Mucosa of gallbladder (tissue), 1 donor: ENCODE results near the gene TNNT1. TPM values are rescaled to one million over a fixed set of nuclear protein-coding genes. Genes with fewer than 3 reads are reported as not detected.
"Not testable (repeated sequence)": the region's sequence is repeated elsewhere in the genome, so short reads cannot be mapped to it uniquely, and the experiment has no call there.

Source experiments
- DNase-seq: peaks from one replicate; pipeline ENCODE4 v3.0.0-alpha.2; 2020; ENCODE audit warnings: low spot score
- total RNA-seq: library from RNA; stranded (reverse); gene quantifications from one replicate; pipeline ENCODE4 v1.2.1, GENCODE V29; 2021
- donor health status: DM: no; HTN: no; CAD: no.

Gene TNNT1
- total RNA-seq, 1 donor from 2014 or later, result 0.72 TPM

DNA sequence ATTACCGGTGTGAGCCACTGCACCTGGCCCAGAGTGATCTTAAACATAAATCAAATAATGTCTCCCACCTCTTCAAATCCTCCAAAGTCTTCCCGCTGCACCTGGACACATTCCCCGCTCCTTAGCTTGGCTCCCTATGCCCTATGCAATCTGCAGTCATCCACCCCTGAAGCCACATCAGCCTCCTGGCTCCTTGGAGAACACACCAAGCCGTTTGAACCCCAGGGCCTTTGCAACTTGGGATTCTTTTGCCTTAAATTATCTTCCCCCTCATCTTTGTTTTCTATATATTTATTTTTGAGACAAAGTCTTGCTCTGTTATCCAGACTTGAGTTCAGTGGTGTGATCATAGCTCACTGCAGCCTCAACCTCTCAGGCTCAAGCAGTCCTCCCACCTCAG is 20.1 kb upstream of the TNNT1 start:
- no peak for DNase-seq

DNA sequence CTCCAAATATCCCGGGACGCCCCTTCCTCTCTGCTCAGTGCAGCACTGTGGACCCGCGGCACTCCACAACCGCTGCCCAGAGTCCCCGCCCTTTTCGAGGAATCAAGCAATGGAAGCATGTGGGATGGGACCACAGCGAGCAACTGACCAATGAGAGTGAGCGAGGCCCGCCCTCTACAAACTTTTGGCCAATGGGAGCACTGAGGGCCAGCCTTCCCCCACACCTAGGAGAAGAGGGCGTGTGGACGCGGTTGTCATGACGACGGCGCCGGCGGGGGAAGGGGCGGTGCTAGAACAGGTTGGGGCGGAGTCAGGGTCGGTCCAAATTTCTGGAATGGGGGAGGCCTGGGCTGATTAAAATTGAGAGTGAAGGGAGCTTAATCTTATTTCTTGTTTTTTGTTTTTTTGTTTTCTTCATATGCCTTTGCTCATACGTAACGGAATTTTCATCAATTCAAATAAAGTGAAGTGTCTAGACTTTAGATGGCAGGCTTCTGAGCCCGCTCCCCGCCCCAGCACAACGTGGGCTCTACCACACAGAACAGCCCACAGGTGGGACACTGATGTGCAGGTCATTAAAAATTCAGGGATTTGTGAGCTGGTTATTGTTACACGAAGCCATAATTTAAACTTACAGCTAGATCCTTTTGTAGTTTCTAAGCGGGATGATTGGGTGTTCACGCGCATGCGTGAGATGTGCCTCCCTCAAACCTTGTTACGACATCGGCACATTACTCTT is 17.7 kb upstream of the TNNT1 start, which contains the start of gene DNAAF3:
TSS of gene DNAAF3 (minus strand) at position 84 of the 739 bp plus-strand sequence. CDS start 200 bp downstream, outside the sequence.
- DNase-seq, result peak; percentile 95

DNA sequence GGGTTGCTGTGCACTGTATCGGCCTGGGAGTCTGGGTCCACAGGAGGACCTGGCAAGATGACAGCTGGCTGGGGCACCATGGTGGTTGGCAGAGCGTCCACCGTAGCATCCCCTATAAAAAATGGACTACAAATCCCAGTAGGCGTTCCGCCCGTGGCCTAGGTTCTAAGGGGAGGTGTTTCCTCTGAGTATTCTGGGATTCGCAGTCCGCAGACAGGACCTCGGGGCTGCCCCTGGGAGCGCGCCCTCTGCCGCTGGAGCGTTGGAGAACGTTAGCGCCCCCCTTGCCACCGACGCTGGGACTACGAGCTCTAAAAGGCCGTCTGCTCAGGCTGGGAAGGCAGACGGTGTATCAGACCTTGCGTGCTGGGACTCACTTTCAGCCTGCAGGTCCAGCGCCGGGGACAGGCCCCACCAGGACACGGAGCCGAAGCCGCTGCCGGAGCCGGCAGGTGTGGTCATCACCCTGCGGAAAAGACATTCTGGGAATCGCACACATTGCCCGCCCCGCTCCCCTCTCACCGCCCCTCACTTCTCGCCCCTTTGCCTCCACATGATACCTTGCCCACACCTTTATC is 17.0 kb upstream of the TNNT1 start:
- peak; percentile 43 for DNase-seq

DNA sequence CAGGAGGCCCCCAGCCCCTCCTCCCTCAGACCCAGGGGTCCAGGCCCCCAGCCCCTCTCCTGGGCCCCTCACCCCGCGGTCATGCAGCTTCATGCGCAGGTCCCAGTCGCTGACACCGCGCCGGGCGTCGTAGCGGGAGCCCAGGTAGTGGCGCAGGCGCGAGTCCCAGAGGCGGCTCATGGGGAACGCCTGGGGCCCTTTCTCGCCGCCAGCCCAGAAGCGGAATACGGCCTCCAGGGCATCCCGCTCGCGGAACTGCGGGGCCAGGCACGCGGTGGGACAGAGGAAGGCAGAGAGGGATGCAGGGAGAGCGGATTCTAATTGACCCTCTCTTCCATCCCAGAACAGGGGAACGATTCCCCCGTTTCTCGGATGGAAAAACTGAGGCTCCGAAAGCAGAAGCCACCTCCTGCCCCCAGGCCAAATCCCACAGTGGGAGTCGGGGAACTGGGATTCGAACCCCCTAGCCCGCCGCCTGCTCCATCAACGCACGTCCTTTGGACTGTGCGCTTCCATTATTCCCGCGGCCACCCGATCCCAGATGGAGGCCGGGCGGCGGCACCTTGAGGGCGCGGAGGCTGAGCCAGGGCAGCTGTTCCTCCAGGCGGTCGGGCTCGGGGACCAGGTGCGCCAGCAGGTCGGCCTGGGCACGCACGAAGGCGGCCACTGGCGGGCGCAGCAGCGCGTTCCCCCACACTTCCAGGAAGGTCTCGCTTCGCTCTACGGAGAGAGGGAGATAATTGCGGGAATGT is 12.7 kb upstream of the TNNT1 start:
- no peak for DNase-seq

DNA sequence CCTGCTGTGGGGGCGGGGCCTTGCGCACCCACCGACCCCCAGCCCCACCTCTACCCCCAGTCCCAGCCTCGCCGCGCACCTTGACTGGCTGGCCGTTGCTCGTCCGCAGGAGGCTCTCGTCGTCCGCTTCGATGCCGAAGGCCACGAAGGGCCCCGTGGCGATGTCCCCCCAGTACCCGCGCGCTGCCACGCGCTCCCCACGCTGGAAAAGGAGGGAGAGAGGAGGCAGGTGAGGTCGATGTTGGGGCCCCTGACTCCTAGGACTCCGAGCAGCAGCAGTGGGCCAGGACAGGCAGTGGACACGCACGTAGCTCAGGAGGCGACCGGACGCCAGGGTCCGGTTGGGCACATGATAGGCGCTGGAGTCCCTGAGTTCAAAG is 12.0 kb upstream of the TNNT1 start:
- no peak for DNase-seq

DNA sequence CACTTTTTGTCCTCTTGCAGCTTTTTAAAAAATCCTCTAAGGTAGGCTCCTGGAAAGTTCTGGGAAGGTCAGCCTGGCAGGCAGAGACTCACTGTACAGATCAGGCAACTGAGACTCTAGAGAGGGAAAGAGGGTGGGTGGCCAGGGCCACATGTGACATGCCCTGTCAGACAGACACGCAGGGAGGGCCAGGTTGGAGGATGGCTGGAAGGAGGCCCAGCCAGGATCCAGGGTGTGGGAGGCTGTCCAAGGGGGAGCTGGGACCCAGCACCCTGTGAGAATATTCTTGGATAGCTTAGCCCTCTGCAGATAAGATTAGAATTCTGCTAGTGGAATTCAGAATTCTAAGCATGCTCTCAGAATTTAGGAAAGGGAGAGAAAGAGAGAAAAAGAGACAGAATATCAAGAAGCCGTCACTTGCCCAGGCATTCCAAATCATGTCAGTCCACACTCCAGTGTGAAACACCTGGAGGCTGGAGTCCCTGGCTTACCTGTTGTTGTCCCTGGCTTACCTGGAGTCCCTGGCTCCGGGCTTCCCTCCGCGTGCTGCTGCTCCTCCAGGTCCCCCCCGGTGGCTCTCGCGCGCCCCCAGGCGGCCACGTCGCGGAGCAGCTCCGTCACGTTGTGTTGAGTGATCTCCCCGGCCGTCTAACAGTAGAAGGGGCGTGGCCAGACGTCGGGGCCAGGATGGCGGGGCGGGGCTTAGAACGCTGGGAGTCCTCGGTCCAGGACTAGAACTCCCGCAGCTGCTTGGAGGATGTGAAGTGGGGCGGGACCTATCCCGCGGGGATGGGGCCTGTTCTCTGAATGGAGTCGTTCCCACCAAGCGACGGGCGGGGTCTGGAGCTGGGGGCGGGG is 11.4 kb upstream of the TNNT1 start:
- peak; percentile 80 for DNase-seq

DNA sequence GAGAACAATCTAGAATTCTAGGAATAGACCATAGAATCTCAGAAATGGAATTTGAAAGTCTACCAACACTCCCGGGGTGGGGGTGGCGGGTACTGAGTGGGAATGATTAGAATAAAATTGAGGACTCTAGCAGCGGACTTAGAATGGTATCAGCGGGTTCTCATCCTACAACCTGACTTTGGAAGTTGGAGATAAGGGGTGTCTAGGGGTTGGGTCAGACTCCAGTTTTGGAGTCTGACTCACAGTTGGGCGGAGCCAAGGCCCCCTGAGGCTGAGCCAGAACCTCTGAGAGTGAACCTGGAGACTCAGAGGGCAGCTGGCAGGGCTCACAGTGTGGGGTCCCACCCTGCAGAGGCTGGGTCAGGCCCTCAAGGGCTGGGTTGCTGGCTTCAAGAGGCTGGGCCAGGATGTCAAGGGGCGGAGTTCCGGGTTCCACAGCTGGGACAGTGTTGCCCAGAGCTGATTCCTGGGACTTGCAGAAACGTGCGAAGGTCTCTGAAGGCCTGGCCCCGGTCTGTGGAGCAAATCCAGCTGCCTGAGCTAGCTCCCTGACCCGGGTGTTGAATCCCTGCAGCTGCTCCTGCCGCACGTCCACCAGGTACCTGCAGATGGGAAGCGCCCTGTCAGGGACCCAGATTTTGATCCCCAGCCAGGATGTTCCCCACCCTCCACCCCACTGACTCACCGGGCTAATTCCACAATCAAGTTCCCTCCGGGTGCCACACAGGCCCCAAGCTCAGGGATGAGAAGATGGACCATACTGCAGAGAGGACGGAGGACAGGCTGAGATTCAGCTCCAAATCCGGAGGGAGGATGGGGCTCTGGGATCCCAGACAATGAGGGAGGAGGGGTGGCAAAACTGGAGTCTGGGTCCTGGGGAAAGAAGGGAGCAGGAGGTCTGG is 10.1 kb upstream of the TNNT1 start:
- no peak for DNase-seq

DNA sequence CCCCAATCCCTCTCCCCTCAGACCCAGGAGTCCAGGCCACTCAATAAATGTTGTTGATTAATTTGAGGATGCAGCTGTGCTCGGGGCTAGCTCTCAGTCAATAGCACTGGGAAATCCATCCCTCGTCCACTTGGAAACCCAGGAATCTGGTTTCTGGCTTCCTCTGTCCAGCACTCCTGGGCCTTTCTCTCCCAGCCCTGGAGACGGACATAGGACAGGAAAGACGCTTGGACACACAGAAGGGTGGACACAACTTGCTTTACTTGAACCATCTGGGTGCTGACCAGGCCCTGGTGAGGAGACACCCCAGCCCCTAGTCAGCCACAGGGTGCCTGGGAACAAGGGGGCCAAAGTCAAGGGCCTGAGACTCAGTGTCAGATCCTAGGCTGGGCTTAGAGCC is 9.4 kb upstream of the TNNT1 start:
- DNase-seq, result no peak

DNA sequence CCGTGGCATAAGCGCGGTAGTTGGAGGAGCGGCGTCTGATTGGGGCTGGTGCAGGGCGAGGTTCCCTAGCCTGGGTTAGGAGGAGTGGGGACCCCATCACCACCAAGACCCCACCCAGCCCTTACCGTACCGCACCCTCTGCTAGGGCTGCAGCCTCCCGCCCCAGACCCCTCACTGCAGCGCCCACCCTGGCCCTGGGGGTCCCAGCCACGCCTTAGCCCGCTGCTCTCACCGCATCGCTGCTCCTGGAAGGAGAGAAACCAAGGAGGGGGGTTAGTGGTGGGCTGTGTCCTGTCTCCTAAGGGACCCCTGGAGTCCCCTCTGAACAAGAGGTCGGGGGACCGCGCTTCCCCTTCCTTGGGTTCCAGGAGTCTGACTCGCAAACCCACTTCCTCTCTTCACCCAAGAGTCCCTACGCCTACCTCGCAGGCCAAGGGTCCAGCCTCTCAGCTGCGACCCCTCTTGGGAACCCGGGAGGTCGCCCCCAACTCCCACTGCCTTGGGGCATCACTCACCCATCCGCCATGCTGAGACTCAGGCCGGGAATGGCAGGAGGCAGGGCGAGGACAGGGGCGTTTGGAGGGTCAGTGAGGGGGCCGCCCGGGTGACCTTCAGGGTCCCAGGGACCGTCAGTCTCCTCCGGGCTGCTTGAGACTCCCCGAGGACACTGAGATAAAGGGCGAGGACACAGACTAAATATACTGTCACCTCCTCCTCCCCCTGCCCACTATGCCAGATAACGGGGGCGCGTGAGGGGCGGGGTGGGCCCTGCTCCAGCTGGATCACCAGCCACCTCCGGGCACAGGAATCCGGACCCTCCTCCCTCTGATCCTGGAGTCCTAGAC is 8.3 kb upstream of the TNNT1 start, which contains the start of gene TNNI3:
TSS of gene TNNI3 (minus strand) at position 669 of the 845 bp plus-strand sequence. CDS start at position 526, 143 bp downstream.
- DNase-seq, result no peak

DNA sequence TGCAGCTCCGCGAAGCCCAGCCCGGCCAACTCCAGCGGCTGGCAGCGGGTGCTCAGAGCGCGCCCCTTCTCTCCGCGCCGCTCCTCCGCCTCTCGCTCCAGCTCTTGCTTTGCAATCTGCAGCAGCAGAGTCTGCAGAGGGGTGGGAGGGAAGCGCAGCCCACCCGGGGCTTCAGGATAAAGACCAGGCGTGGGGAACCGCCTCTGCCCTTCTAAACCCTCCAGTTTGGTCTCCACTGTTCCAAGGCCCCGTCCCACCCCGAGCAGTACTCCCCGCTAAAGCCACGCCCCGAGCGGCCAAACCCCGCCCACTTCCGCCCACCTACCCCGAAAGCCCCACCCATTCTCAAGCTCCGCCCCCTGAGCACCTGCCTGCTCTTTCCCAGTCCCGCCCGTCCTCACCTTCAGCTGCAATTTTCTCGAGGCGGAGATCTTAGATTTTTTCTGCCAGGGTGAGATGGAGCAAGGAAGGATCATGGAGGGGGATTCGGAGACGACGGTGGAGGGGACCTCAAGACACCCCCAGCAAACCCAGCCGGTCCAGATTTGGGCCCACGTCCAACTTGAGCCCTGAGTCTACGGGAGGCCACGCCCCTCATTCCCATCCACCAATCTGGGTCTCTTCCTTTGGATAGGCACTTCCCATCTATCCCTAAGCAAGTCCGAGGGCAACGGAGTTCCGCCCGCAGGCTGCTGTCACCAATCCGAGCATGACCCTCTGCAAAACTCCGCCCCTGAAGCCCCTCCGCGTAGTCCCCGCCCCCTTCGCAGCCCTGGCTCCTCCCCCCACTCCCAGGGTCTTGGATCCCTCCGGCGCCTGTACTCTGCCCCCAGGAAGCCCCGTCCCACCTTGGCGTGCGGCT is 7.4 kb upstream of the TNNT1 start:
- DNase-seq, result peak; percentile 75

DNA sequence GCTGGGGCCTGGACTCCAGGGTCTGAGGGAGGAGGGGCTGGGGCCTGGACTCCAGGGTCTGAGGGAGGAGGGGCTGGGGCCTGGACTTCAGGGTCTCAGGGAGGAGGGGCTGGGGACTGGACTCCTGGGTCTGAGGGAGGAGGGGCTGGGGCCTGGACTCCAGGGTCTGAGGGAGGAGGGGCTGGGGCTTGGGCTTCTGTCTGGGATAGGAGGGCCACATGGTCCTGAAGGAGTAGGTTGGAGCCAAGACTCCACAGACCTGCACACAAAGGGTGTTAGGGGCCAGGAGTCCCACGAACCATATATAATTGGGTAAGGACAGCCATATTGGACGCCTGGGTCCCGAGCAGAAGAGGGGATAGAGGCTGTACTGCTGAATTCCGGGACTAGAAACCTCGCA is 6.8 kb upstream of the TNNT1 start:
- DNase-seq, result not testable (repeated sequence)

DNA sequence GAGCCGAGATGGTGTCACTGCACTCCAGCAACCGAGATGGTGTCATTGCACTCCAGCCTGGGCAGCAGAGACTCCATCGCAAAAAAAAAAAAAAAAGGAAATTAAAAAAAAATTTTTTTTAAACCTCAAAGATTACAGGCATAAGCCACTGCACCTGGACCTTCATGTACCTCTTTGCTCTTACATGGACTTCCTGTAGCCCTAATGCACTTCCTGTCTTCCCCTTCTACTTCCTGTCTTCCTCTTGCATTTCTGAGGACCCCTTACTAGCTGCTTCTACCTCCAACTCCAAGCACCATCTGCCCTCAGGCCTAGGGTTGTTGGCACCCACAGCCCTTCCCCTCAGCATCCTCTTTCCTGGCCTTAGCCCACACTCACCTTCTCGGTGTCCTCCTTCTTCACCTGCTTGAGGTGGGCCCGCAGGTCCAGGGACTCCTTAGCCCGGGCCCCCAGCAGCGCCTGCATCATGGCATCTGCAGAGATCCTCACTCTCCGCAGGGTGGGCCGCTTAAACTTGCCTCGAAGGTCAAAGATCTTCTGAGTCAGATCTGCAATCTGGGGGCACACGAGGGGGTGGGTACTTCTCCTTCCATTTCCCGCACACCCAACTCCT is 4.8 kb upstream of the TNNT1 start:
- DNase-seq, result no peak

DNA sequence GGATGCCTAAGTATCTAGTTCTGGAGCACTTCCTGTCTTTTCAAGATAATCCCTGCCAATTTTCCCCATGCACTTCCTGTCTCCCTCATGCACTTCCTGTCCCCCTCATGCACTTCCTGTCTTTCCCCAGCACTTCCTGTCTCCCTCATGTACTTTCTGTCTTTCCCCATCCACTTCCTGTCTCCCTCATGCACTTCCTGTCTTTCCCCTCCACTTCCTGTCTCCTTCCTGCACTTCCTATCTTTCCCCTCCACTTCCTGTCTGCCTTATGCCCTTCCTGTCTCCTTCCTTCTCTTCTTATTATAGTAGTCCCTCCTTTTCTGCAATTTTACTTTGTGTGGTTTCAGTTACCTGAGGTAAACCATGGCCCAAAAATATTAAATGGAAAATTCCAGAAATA is 3.0 kb upstream of the TNNT1 start:
- no peak for DNase-seq

DNA sequence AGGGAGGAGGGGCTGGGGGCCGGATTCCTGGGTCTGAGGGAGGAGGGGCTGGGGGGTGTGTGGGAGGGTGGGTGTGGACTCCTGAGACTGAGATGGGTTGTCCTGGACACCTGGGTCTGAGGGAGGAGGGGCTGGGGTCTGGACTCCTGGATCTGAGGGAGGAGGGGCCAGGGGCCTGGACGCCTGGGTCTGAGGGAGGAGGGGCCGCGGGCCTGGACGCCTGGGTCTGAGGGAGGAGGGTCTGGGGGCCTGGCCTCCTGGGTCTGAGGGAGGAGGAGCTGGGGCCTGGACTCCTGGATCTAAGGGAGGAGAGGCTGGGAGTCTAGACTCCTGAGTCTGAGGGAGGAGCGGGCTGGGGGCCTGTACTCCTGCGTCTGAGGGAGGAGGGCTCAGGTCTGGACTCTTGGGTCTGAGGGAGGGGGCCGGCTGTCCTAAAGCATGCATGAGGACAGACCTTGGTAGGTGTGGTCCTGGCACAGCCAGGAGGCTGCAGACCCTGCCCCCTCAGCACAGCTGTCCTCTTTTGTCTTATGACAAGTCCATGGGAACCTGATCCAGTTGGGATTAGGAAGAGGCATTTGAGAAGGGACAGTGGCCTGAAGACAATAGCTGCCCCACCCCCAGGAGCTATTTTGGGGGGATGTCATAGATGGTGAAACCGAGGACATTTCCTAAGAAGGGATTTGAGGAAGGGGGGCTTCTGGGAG is 1.3 kb downstream of the TNNT1 start:
- no peak for DNase-seq

DNA sequence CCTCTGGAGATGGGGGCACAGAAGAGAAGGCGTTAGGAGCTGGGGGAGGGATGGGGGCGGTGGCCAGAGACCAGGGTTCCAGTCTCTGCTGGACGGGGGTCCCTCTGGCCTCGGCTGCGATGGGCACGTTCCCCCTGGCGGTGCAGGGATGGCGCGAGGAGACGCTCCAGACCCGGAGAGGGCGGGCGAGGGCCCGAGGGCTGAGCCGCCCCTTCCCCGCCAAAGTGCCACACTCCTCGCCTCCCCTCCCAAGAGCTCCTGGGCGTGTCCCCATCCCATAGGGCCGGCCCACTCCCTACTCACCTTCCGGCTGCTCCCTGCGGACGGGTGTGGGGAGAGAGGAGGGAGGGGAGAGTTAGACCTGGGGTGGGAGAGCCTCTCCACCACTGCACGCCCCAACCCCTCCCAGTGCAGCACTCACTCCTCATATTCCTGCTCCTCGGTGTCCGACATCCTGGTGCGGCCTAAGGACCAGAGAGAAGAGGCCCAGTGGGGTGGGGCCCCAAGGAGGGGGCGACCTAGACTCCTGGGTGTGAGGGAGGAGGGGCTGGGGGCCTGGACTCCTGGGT is 2.2 kb downstream of the TNNT1 start:
- DNase-seq, result no peak

DNA sequence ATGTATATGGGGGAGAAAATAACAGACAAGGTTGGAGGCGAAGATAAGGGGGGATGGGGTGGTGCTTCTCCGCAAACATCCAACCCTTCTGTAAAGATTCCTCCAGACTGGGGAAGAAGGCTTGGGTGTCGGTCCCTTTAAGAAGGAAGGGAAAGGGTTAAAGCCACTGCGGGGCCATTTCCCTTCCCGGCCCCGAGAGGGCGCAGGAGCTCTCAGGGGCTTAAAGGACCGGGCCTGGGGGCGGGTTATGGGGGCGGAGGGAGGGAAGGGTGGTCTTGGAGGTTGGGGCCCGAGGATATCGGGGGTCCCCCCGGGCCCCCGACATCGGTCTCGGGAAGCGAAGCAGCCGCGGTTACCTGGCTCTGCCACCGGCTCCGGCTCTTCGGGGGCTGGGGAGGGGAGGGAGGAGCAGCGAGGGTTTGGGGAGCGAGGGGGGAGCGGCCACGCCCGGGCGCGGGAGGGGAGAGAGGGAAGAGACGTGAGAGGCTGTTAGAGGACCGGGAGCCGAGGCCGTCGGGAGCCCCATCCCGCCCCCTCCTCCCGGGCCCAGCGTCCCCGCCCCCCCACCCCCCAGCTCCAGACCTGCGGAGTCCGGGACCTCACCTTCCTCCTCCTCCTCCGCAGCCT is 2.8 kb downstream of the TNNT1 start:
- no peak for DNase-seq

DNA sequence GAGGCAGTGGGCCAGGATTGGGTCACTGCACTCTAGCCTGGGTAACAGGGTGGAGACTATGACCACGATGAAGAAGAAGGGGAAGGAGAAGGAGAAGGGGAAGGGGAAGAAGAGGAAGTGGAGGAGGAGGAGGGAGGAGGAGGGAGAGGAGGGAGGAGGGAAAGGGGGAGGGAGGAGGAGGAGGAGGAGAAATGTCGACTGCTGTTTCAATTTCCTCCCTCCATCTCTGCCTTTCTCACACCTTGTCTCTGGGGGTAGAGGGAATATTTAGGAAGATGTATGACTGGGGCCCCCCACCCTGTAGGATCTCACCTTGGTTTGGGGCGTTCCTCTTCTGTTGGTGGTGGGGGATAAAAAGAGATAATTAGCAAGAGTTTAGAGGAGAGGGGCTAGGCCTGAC is 3.8 kb downstream of the TNNT1 start:
- no peak for DNase-seq
